Bronchial epithelial cell (primary cell): ENCODE results near the gene NKX1-1. TPM values are rescaled to one million over a fixed set of nuclear protein-coding genes. Genes with fewer than 3 reads are reported as not detected.

Experiments
- DNase-seq: peaks from one replicate; pipeline ENCODE4 v3.0.0-alpha.2; 2010; ENCODE audit warnings: low read depth
- FAIRE-seq: peaks from 2 replicates; lab custom pipeline; 2011; peaks lifted over from hg19 to GRCh38; lab: Jason Lieb, UNC
- H3K27me3 ChIP-seq: 2 replicates; pipeline ENCODE4 v1.5.1; 2011; ENCODE audit warnings: low read length; ENCODE audit not compliant: control insufficient read depth, insufficient read depth
- H3K36me3 ChIP-seq: 2 replicates; pipeline ENCODE4 v1.5.1; 2011; ENCODE audit warnings: low read length; ENCODE audit not compliant: control insufficient read depth, insufficient read depth
- H3K4me3 ChIP-seq: 2 replicates; pipeline ENCODE4 v1.5.1; 2011; ENCODE audit warnings: mild to moderate bottlenecking, low read depth, low read length, control low read depth
- CTCF ChIP-seq: IDR thresholded peaks from 2 replicates; pipeline ENCODE4 v1.5.1; 2011; ENCODE audit warnings: mild to moderate bottlenecking, moderate library complexity, low read length, control low read depth, inconsistent platforms; ENCODE audit not compliant: insufficient read depth, severe bottlenecking
- total RNA-seq: library from RNA; depleted of rRNA; stranded (reverse); fragments of >200 nt; gene quantifications from 2 replicates; pipeline ENCODE4 v1.2.1, GENCODE V29; 2014

NKX1-1 gene
- total RNA-seq, 1 donor from 2014 or later: not detected

GRCh38 chr4:1367936-1368289 lies 38.3 kb downstream of the NKX1-1 start:
- H3K36me3 ChIP-seq: no peaks in the 10 kb centered on the region
- TF ChIP-seq CTCF: no peak
- no peaks in the 10 kb centered on the region for H3K27me3 ChIP-seq
- no peak overlapping the region for H3K4me3 ChIP-seq
- no peak for FAIRE-seq
- no peak for DNase-seq

DNA sequence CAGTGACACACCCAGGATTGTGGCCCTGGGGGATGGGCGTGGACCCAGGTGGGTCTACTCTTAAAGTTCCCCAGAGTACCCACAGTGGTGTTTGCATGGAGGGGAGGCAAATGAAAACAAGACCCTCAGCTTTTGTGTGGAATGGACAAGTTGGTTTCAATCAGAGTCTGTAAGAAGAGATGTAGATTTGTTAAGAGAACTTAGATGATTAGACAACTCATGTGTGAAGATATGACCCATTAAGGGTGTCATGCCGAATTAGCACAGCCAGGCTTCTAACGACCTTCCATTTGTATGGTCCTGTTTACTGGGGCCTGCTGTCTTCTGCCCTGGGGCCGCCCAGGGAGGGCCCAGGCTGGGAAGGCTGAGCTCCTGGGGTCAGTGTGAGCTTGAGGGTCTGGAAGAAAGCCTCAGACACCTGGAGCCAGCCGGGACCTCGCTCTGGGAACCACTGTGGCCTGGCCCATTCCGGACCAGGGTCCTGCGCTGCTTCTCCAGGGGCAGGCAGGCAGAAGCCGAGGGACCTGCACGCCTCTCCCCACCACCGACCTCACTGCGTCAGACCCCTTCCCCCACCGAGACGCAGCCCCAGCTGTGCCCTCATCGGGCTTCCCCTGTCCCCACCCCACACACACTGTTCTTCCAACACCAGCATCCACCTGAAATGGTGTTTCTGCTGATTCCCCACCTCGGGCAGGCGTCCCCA lies 38.9 kb downstream of the NKX1-1 start:
- DNase-seq (no peak), FAIRE-seq (no peak)
- H3K36me3 ChIP-seq: no peaks in the 10 kb centered on the region
- no peaks in the 10 kb centered on the region for H3K27me3 ChIP-seq
- TF ChIP-seq CTCF: no peak
- H3K4me3 ChIP-seq: no peak overlapping the region

- Histone ChIP-seq H3K36me3 (no peaks in the 10 kb centered on the region), H3K4me3 (no peak overlapping the region), H3K27me3 (no peaks in the 10 kb centered on the region)
- FAIRE-seq: peak; percentile 18
- TF ChIP-seq CTCF: no peak
- no peak for DNase-seq
Observed at GRCh38 chr4:1366371-1367229, 39.6 kb downstream of the NKX1-1 start.

- TF ChIP-seq CTCF: no peak
- peaks cover 2% of the 10 kb centered on the region for H3K36me3 ChIP-seq
- DNase-seq (no peak), FAIRE-seq (no peak)
- no peaks in the 10 kb centered on the region for H3K27me3 ChIP-seq
- H3K4me3 ChIP-seq: no peak overlapping the region
Observed at GRCh38 chr4:1365271-1366178, 40.7 kb downstream of the NKX1-1 start.

DNA sequence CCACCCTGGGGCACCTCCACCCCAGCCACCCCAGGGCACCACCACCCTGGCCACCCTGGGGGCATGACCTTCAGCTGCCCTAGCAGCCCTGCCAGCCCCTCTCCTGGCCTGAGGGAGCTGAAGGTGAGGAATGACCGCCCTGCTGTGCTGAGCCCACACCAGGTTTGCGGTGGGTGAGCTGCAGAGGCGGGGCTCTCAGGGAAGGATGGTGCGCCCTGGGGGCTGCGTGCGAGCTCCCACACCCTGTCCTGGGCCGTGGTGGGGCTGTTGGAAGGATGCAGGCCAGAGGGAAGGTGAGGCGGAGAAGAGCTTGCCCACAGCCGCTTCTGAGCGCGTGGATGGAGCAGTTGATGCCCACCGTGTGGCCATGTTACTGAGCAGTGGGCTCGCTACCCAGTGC lies 41.5 kb downstream of the NKX1-1 start:
- Histone ChIP-seq H3K4me3 (no peak overlapping the region), H3K36me3 (peaks cover 2% of the 10 kb centered on the region), H3K27me3 (no peaks in the 10 kb centered on the region)
- FAIRE-seq: no peak
- no peak for TF ChIP-seq CTCF
- no peak for DNase-seq
